Measurements from ENCODE around the gene SHROOM3.

SHROOM3 gene

GRCh38 chr4:76729460-76729859, 294.4 kb downstream of the SHROOM3 start:
- no peak for DNase-seq

- DNase-seq = no peak
Measured at GRCh38 chr4:76729980-76730379, 295.0 kb downstream of the SHROOM3 start.

GRCh38 chr4:76732246-76732645, 297.2 kb downstream of the SHROOM3 start:
- DNase-seq = peak; percentile 19 to 62

GRCh38 chr4:76733068-76733771, 298.2 kb downstream of the SHROOM3 start:
- peak; percentile 67 to 75 for DNase-seq

GRCh38 chr4:76736414-76736813, 301.4 kb downstream of the SHROOM3 start:
- no peak for DNase-seq

GRCh38 chr4:76737180-76737579, 302.2 kb downstream of the SHROOM3 start:
- no peak for DNase-seq

- DNase-seq = no peak
Measured at GRCh38 chr4:76737771-76738085, 302.7 kb downstream of the SHROOM3 start.

GRCh38 chr4:76738086-76738931, 303.3 kb downstream of the SHROOM3 start:
- DNase-seq = peak in 1 of 2 experiments; percentile 40

- no peak for DNase-seq
Measured at GRCh38 chr4:76740192-76740591, 305.2 kb downstream of the SHROOM3 start.

GRCh38 chr4:76740866-76741662, 306.0 kb downstream of the SHROOM3 start:
- DNase-seq = no peak

- no peak for DNase-seq
Measured at GRCh38 chr4:76741663-76742020, 306.6 kb downstream of the SHROOM3 start.

- no peak for DNase-seq
Measured at GRCh38 chr4:76744241-76744921, 309.4 kb downstream of the SHROOM3 start.

GRCh38 chr4:76745240-76745639, 310.2 kb downstream of the SHROOM3 start:
- DNase-seq = no peak

- DNase-seq = no peak
Measured at GRCh38 chr4:76747563-76747962, 312.5 kb downstream of the SHROOM3 start.

- peak in 1 of 2 experiments; percentile 40 for DNase-seq
Measured at GRCh38 chr4:76748649-76749048, 313.6 kb downstream of the SHROOM3 start.

GRCh38 chr4:76749355-76749754, 314.3 kb downstream of the SHROOM3 start:
- no peak for DNase-seq

- no peak for DNase-seq
Measured at GRCh38 chr4:76750716-76751115, 315.7 kb downstream of the SHROOM3 start.

GRCh38 chr4:76751612-76752343, 316.7 kb downstream of the SHROOM3 start:
- DNase-seq = no peak

GRCh38 chr4:76752861-76753501, 318.0 kb downstream of the SHROOM3 start:
- peak in 1 of 2 experiments; percentile 33 for DNase-seq

GRCh38 chr4:76753814-76754213, 318.8 kb downstream of the SHROOM3 start:
- no peak for DNase-seq

GRCh38 chr4:76754439-76754838, 319.4 kb downstream of the SHROOM3 start:
- DNase-seq = no peak

- DNase-seq = no peak
Measured at GRCh38 chr4:76755756-76756155, 320.7 kb downstream of the SHROOM3 start.

All from cerebellar nuclear complex (tissue), 1 donor.